ENCODE measurements around the gene LNP1.

The LNP1 gene

DNA sequence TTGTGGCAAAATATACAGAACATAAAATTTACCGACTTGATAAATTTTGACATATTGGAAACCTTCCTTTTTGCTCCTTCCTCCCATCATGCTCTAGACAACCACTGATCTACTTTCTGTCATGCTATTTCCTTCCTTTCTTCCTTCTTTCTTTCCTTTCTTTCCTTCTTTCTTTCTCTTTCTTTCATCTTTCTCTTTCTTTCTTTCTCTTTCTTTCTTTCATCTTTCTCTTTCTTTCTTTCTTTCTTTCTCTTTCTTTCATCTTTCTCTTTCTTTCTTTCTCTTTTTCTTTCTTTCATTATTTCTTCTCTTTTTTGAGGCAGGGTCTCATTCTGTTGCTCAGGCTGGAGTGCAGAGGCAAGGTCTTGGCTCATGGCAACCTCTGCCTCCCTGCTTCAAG lies 82.2 kb downstream of the LNP1 start:
- no peak for DNase-seq

DNA sequence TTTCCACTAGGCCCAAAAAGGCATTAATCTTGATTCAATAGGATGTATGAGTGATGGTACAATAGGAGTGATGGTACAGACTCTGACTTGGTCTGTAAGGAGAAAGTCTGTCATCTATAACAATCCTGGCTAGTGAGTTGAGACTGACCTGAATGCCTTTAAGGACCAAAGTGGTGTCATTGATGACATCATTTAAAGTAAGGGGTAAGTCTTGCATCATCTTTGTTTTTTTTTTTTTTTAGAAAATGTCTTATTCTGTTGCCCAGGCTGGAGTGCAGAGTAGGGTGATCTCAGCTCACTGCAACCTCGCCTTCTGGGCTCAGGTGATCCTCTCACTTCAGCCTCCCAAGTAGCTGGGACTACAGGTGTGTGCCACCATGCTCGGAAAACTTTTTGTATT lies 85.5 kb downstream of the LNP1 start:
- no peak for DNase-seq

DNA sequence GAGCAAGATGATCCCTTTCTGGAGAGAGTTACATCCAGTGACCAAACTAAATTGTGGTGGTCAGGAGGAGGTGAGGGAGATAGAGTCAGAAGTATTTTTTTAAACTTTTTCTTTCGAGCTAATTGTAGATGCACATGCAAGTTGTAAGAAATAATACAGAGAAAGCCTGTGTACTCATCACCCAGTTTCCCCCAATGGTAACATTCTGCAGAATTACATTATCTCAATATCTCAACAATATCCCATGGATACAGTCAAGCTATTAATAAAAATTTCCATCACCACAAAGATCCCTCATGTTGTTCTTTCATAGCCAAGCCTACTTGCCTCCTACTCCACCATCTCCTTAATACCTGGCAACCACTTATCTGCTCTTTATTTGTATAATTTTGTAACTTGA lies 87.8 kb downstream of the LNP1 start:
- DNase-seq: no peak

DNA sequence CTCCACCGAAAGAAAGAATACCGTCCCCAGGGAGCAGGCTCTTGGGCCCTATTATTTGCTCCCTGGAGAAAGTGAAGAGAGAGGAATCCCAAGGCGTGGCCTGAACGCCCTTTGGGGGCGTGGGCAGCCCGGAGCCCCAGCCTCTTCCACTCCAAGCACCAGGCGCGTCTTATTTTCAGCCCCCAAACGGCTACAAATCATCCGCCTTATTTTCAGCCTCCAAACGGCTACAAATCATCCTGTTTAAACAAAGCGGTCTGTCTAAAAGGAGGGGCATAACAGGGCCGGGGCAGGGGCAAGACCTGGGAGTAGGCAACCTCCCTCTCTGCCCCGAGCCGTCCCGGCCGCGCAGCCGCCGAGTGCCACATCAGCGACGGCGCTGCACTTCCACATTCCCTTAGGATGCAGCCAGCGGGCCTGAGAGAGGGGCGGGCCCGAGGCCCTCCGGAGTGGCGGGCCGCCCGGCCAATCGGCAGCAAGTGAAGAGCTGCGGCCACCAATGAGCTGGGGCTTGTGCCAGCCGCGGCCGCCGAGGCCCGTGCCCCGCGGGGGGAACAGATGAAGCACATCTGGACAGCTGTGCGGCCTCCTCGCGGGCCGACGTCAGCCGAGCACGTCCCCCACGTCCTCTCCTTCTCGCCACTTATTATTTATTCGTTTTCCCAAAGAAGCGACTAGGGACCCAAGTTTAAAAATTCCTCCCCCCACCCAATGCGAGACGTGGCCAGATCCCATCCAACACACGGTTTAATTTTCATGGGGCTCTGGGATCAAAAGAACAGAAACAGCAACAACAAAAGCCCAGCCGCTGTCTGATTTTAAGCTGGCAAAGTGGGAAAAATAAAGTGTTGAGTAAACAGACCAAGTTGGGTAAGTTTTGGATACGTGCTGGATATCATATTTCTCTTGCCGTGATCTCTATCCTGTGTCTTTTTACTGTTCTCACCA lies 91.0 kb downstream of the LNP1 start, which contains the start of gene TMEM45A:
TSS of gene TMEM45A (plus strand) at position 561 of the 948 bp plus-strand sequence. CDS start 62,593 bp downstream, outside the sequence.
- peak; percentile 95 for DNase-seq

DNA sequence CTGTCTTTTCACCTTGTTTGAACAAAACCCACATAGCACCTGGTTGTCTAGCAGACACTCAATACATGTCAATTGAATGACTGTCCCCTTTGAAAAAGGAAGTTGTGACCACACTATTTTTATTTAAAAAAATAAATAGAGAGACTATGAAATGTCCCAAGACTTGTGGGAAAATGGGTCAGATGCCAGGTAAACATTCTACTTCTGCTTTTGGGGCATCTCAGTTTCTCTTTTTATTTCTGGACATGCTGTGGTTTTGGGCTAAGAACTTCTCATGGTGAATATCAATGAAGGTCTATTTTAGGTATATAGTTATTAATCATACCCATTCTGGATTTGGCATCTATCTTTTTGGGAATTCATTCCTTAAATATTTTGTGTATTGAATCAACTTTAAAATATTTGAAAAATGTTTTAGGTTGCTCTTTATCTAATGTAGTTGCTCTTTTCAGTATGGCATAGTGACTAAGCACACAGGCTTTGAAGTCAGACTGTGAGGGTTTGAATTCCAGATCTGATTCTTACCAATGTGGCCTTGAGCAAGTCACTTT lies 95.4 kb downstream of the LNP1 start:
- DNase-seq: no peak

DNA sequence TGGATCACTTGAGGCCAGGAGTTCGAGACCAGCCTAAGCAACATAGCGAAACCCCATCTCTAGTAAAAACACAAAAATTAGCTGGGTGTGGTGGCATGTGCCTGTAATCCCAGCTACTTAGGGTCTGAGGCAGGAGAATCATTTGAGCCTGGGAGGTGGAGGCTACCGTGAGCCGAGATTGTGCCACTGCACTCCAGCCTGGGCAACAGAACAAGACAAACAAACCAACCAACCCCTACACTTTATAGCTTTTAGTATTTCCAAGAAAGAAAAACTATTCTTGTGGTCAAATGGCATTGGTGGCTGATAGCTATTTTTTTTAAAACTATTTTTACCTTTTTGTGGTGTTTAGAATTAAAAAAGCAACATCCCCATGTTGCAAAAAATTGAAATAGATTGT lies 98.3 kb downstream of the LNP1 start:
- no peak for DNase-seq

DNA sequence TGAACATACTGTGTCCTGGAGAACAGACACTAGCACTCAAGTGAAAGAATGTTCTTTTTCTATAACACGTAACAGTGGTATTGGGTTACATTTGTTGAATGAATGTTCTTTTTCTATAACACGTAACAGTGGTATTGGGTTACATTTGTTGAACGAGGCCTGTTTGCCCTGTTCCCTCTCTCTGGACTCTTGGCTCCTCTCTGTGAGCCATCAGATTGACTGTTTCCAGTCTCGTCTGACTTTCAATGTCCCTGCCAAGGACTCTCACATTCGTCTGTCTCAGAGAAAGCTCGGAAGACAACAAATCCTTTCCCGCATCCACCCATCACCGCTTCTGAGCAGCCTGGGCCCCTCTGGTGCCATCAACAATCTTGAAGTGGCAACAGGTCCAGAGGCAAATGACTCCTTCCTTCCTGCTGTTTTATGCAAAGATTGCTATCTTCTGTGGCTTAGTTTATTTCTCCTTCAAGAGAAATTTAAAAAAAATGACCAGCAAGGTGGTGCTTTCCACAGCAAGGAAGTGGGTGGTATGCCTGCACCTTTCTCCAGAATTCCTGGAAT lies 99.1 kb downstream of the LNP1 start:
- DNase-seq: no peak

DNA sequence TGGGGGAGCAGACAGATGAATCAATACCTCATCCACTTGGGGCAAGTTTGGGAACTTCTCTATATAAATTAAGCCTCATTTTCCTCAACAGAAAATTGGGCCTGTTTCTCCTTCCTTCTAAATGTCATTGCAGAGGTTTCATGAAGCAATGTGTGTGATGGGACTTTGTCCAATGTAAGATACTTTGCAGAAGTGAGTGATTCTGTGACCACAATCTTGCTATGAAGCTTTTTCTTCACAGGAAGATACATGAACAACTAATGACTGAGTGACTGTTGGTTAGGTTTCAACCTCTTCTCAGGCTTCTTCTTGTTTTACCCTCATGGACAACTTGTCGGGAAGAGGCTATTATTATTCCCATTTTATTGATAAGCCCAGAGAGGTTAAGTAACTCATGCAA lies 102.1 kb downstream of the LNP1 start:
- DNase-seq: no peak

Data from T1000 (cell line).